ENCODE measurements around the gene HHIPL1.

The HHIPL1 gene

DNA sequence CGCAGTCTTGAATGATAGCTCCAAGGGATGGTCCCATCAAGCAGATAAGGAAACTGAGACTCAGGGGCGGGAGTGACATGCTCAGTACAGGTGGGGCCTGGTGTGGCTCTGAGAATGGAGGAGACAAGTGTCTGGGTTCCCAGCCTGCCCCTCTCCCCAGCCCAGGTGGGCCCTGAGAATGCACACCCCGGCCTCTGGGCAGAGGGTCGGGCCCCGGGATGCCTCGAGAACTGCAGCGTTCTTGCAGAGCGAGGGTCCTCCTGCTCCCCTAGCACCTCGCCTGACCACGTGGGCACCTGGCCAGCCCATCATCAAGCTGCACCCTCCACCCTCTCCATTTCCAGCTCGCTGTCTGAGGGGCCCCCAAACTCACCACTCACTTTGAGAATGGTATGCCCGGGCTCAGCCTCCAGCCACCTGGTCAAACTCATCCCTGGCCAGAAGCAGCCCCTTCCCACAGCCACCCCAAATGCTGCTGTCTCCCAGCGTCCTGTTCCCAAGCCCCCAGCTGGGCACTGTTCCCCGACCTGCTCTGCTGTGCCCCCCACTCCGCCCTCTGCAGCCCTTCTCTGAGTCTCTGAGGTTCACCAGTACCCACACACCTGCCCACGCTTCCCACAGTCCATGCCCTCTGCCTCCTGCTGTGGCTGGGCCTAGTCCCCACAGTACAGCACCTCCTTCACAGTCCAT, 83.4 kb downstream of the HHIPL1 start:
- no peak for DNase-seq (ENCODE audit: low read depth in 3 of 3, low spot score in 1 of 3)

DNA sequence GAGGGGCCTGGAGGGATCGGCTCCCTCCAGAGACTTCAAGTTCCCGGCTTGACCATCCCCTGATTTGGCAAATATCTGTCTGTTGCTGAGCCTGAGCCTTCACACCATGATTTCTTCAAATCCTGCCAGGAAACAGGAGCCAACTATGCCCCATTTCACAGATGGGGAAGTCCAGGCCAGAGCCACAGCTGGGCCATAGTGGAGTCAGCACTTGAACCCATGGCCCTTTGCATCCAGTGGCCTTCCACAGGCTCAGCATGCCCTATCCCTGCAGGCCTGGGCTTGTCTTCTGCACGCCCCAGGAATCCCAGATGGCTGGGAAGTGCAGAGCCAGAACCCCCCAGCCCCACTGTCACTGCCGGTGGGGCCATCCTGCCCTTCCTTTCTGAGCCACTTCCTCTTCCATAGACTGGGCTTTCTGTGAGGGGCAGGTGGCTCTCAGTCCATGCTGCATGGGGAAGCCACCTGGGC, 84.1 kb downstream of the HHIPL1 start:
- no peak for DNase-seq (ENCODE audit: low read depth in 3 of 3, low spot score in 1 of 3)
